Skeletal muscle cell (primary cell): ENCODE data around the gene CSNK1D.
"Not testable (repeated sequence)": the region's sequence is repeated elsewhere in the genome, so short reads cannot be mapped to it uniquely, and the experiment has no call there.

ENCODE experiments used
- DNase-seq: peaks from one replicate; pipeline ENCODE4 v3.0.0-alpha.2; 2010; ENCODE audit warnings: low read depth
- H3K4me3 ChIP-seq: 2 replicates; pipeline ENCODE4 v1.5.1; 2011; ENCODE audit warnings: low read depth, mild to moderate bottlenecking, control low read depth, low read length, moderate library complexity

The CSNK1D gene

DNA sequence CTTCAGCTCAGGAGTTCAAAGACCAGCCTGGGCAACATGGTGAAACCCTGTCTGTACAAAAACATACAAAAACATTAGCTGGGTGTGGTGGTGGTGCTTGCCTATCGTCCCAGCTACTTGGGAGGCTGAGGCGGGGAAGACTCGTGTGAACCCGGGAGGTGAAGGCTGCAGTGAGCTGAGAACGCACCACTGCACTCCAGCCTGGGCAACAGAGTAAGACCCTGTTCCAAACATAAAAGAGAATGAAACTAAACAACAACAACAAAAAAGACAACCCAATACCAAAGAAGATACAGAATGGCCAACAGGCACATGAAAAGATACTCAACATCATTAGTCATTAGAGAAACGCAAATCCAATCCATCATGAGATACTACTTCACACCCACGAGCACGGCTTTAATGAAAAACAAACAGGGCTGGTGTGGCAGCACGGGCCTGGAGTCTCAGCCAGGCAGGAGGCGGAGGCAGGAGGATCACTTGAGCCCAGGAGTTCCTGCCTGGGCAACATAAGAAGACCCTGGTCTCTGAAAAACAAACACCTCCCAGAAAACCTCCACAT lies 52.1 kb downstream of the CSNK1D start:
- H3K4me3 ChIP-seq: no peak overlapping the region
- DNase-seq: no peak

DNA sequence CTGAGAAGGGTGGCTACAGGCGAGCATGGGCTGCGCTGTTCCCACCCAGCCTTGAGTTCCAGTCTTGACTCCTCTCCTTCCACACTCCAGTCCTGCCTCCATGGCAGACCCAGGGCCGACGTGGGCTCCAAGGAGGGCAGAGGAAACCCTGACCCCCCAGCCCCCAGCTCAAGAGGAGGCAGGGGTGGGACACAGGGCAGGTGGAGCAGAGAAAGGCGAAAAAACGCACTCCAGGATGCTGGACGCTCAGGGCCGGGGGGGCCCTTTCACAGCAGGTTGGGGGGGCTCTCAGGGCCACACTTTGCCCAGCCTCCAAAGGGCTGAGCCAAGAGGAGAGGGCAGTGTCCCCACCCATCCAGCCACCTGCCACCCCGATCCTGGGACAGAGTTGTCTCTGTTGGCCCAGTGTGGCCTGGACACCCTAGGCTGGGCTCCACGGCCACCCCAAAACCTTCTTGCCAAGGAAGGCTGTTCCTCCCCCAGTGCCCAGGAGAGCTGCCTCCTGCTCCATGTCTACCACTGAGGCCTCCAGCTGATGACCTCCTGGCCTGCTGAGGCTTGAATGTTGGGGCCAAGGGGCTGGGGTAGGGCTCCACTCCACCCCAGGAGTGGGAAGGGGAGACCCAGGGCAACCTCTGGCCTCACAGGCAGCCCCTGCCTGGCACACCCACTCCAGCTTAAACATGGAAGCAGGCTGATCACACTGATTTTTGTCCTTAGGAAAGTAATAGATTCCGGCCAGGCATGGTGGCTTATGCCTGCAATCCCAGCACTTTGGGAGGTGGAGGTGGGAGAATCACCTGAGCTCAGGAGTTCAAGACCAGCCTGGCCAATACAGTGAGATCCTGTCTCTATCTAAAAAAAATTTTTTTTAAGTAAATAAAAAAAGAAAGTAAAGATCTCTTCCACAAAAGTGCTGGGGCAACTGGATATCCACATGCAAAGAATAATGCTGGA lies 53.5 kb downstream of the CSNK1D start:
- no peak for DNase-seq
- H3K4me3 ChIP-seq: no peak overlapping the region

DNA sequence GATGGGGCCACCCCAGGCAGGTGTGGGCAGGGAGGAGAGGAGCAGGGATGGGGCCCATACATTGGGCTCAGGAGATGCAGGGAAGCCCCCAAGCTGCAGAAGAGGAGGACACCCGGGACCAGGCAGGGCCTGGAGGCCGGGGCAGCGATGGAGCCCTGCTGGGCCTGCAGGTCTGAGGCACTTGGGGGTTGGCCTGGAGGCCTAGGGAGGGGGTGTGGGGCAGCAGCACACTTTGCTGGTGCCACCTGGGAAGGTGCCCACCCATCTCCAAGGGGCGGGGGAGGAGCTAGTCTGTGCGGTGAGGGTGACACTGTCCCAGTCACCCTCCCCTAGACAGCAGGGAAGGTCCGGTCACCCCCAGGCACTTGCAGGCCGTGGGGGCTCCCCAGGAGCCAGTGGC lies 54.4 kb downstream of the CSNK1D start:
- H3K4me3 ChIP-seq: no peak overlapping the region
- no peak for DNase-seq

DNA sequence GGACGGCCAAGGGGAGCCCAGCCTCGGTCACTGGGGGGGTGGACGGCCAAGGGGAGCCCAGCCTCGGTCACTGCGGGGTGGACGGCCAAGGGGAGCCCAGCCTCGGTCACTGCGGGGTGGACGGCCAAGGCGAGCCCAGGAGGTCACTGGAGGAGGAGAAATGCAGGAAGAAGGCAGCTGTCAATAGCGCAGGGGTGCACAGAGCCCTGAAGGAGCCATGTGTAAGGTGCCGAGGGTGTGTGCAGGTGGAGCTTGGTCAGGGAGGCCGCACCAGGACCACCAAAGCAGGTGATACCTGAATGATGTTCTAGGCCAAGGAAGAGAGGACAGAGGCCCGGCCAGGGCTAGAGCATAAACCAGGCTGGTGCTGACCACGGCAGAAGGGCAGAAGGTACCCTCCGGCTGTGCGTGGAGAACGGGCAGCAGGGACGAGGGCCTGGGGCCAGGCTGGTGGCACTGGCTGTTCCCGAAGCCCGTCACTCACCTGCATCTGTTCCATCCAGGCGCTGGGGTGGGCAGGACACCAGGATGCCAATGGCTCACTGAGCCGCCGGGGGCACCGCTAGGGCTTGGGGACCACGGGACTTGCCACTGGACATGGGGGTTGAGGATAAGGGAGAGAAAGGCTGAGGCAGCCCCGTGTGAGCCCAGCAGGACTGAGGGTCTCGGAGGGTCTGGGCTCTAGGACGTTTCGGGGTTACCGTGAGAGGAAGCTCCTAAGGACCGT lies 55.0 kb downstream of the CSNK1D start:
- no peak for DNase-seq
- H3K4me3 ChIP-seq: no peak overlapping the region

DNA sequence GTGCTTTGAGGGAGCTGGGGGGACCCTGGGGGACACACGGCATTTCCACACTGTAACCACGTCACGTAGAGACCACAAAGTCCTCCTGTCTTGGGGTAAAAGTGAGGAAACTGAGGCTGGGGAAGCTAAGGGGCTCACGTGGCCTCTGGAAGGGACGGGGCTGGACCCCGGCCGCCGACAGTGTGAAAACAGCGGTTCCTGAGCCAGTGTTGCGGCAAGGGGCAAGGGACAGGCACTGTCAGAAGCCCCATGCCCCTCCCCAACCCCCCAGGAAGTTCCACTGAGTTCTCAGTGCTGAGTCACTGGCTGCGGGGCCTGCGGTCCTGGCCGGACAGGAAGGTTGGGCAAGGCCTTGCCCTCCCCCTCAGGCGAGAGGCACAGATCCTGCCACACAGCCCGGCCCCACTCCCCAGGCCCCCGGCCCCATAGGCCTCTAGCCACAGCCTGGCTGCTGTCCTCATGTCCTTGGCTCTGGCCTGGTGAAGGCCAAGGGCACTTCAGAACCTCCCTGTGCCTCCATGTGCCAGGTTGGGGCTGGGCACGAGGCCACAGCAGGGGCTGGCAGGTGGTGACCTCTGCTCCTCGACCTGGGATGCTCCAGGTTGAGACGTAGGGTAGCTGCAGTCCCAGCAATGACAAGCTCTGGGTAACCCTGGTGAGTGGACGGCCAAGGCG lies 55.8 kb downstream of the CSNK1D start:
- no peak overlapping the region for H3K4me3 ChIP-seq
- DNase-seq: no peak

DNA sequence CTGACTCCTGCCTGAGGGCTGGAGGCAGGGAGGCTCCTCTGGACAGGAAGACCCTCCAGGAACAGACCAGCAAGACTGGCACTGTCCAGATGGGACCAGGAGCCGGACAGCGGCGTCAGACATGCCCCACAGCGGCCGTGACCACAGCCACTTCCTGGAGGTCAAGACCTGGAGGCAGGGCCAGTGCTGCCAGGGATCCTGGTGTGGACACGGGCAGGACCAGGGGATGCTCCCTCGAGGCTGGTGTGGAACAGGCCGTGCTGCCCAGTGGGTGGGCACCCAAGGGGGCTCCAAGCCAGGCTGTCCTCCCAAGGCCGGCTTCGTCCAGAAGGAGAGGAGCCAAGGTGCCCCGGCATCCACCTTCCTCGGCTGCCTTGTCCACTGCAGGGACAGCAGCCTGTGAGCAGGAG lies 56.4 kb downstream of the CSNK1D start:
- no peak for DNase-seq
- no peak overlapping the region for H3K4me3 ChIP-seq

DNA sequence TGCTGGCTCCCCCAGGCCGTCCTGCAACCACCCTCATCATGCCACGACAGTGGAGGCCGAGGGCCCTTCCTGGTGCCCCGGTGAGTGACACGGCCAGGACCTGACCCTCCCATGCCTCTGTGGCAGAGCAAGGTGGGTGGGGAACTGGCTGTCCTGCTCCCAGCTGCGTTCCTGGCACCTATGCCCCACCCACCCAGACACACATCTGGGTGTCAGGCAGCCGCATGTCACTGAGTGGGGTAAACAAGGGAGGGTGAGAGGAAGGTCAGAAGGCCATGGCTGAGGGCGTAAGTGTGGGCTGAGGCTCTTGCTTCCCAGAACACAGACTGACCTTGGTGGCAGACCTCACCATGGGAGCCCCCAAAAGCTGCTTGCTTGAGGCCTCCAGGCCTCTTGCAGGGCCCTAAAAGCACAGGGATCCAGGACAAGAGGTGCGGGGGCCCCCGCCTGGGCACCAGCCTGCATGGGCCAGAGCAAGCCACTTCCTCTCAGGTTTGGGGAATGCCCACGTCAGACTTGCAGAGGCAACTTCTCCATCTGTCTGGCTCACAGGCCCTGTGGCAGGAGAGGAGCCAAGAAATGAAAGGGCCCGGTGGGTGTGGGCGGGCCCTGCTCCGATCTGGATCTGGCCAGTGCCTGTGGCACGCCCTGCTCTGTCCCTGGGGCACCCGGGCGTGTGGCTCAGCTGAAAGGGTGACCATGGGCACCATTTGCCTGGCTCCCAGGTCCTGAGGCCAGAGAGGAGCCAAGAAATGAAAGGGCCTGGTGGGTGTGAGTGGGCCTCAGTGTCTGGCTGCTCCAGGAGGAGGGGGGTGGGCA lies 57.0 kb downstream of the CSNK1D start:
- DNase-seq: no peak
- no peak overlapping the region for H3K4me3 ChIP-seq

DNA sequence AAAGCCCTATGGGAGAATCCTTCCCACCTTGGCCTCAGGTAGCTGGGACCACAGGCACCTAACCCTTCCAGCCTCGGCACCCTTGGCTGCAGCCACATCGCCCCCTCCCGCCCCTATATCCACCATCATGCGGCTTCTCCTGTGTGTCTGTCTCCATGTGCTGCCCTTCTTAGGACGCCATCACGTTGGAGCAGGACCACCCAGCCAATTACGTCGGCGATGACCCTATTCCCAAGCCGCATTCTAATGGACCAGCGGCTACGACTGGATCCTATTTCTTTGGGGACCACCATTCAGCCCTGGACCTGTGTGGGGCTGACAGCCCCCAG lies 57.6 kb downstream of the CSNK1D start:
- no peak overlapping the region for H3K4me3 ChIP-seq
- no peak for DNase-seq

DNA sequence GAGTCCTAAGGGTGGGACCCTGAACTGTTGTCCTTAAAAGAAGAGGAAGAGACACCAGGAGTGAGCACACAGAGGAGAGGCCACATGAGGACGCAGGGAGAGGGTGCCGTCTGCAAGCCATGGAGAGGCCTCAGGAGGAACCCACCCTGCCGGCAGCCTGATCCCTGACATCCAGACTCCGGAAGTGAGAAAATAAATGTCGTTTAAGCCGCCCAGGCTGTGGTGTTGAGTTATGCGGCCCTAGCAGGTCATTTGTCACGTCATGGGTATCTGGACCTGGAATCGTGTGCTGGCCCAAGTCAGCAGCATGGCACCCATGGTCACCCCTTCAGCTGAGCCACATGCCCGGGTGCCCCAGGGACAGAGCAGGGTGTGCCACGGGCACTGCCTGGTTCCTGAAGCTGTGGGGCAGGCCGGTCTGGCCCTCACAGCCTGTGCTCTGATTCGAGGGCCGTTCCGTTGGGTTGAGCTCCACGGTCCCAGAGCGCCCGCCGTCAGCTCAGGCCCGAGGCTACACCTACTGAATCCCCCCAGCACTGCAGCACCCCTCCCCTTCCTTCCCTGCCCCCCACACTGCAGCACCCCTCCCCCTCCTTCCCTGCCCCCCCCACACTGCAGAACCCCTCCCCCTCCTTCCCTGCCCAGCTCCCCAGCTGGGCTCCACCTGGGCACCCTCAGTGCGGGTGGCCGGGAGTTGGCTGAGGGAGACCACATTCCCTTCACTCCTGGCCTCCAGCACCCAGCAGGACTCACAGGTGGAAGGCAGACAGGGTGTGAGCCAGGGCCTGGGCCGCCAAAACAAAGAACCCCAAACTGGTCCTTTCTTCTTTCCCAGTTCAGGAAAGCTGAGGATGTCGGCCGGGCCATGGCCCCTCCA lies 58.2 kb downstream of the CSNK1D start:
- no peak overlapping the region for H3K4me3 ChIP-seq
- DNase-seq: no peak

DNA sequence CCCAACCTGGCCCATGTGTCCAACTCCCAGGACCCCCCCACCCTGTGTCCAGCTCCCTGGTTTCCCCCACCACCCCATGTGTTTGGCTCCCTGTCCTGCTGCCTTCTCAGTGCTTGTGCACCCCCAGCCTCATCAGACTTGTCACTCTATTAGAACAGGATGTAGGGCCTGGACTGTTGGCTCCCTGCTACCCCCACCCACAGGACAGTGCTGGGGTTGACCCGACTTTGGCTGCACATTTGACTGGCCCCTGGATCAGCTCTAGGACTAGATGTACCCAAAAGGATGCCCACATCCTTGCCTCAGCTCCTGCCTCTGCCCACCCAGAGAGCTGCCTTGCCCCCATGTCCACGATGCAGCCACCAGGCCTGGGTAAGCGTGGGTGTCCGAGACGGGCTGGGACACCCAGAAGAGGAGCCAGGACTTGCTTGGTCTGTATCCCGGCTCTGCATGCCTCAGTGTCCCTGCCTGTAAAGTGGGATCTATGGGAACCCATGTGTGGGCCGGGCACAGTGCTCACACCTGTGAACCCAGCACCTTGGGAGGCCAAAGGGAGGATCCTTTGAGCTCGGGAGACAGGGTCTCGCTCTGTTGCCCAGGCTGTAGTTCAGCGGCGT lies 59.4 kb downstream of the CSNK1D start:
- no peak for DNase-seq

DNA sequence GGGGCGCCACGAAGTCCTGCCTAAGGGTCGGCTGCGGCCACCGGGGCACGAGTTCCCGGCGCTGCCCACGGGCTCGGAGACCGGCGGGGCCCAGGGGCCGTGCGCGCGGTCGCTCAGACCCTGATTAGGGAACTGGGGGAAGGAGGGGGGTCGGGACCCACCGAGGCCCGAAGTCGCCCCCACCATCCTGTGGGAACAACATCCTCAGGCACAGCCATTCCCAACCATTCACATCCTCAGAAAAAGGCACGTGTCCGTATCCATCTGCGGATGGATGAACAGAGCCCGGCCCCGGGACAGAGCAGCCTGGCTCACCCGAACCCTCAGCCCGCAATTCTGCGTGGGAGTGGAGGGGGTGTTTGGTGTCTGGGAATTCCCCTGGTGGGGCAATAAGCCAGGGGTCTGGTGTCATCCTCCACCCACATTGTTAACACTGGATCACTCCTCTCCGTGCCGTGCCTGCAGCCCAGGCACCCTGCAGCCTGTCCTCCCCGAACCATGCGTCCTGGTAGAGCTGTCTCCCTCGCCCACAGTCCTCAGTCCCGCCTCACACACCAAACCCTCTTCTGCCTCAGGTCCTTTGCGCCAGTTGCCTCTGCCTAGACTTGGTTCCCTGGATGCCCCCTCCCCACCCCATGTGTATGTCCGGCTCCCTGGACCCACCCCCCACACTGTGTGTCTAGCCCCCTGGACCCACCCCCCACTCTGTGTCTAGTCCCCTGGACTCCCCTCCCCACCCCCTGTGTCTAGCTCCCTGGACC lies 60.1 kb downstream of the CSNK1D start:
- peak overlapping the region; percentile 71 for H3K4me3 ChIP-seq

More for the DNA sequence above, 59.4 kb downstream of the CSNK1D start:
- no peak overlapping the region for H3K4me3 ChIP-seq

DNA sequence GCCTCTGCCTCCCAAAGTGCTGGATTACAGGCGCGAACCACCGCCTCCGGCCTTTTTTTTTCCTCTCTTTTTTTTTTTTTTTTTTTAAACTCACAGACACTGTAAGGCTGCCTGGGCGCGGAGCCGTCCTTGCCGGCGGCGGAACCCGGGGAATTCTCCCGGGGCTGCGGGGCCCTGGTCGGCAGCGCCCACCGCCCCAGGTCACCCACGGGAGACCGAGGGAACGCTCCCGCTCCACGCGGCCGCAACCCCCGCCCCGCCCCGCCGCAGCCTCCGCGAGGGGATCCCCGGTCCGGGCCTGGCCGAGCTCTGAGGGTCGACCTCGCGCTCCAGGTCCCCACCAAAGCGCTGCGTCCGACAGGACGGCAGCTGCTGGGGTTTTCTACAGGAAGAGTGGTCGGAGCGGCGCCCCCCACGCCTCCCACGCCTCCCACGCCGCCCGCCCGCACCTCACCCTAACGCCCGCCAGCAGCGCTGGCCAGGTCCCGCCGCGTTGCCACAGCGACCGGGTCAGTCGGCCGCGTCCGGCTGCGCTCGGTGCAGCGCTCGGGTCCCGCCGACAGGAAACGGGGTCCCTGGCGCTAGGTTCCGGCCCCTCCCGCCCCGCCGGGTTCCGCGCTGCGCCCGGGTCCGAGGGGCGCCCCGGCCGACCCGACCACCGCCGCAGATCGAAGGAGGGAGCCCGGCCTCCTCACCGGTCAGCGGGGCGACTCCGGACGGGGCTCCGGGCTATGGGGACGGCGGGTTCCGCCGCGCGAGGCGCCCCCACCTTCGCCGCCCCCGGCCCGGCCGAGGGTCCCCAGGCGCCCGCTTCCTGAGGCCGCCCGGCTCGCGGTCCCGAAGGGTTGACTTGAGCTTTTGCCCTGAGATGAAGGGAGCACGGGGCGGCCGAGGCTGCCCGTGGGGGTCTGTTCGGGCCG lies 60.9 kb downstream of the CSNK1D start, which contains the start of gene CCDC57:
TSS of gene CCDC57 (minus strand) at position 512 of the 920 bp plus-strand sequence. CDS start 10,898 bp downstream, outside the sequence.
- DNase-seq: no peak
- peak within 1 kb of the TSS; percentile 71 for H3K4me3 ChIP-seq

More for the DNA sequence above, 60.1 kb downstream of the CSNK1D start:
- DNase-seq: peak; percentile 65

DNA sequence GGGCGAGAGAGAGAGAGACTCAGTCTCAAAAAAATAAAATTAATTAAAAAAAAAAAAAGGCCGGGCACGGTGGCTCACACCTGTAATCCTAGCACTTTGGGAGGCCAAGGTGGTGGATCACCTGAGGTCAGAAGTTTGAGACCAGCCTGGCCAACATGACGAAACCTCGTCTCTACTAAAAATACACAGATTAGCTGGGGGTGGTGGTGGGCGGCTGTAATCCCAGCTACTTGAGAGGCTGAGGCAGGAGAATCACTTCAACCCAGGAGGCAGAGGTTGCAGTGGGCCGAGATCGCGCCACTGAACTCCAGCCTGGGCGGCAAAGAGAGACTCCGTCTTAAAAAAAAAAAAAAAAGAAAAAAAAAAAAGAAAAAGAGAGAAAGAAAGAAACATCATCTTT lies 62.8 kb downstream of the CSNK1D start:
- H3K4me3 ChIP-seq, DNase-seq: not testable (repeated sequence)

DNA sequence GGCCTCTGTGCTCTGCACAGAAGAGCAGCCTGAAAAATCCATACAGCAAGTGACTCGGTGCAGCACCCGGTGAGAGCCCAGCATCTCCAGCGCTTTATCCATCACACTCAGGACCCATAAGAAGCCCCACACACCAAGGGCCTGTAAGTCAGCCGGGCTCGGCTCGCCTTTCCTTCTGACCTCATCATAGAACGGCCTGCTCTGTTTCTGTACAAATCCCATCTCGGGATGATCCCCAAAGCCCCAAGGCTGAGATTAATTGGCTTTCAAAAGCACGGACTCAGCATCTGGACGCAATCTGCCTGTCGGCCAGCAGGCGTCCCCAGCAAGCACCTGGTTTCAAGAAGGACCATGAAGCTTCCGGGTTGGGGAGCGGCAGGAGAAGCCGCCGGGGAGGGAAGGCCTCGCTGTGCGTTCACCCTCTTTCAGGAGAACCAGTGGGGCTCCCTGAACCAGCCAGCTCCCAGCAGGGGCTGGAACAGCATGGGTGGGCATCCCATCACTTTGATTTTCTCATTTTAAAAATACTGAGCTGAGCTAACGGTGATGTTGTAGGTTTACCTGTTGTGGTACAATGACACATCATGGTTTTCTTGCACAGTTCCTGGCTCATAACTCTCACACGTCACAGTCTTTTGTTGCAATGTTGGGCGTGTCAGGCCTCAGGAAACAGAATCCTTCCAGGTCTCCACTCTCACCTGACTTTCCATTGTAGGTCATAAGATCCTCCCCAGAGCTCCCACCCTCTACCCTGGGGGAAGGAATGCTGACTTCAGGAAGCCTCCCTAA lies 67.6 kb downstream of the CSNK1D start:
- no peak overlapping the region for H3K4me3 ChIP-seq
- DNase-seq: peak; percentile 58
